A204.1 (cell line): ENCODE measurements around the gene CTDSPL.

Source experiments
- FAIRE-seq: peaks from 2 replicates; lab custom pipeline; 2012; peaks lifted over from hg19 to GRCh38; lab: Jason Lieb, UNC

Gene CTDSPL

DNA sequence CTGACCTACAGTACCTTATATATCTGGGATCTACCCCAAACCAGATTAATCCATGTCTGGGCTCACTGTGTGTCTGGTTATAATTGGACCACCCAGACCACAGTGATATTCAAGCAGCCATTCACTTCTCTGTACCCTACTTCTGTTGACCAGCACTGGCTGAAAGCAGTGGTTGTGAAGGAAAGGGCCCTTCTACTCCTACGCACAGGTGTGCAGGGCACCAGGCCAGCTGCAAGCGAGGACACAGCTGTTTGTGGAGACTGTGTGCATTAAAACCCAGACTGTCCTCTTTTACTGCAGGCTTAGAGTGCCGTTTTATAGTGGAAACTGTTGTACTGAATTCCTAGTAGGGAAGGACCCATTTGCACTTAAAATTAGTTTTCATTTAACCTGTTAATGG lies 29.5 kb downstream of the CTDSPL start:
- FAIRE-seq = no peak

DNA sequence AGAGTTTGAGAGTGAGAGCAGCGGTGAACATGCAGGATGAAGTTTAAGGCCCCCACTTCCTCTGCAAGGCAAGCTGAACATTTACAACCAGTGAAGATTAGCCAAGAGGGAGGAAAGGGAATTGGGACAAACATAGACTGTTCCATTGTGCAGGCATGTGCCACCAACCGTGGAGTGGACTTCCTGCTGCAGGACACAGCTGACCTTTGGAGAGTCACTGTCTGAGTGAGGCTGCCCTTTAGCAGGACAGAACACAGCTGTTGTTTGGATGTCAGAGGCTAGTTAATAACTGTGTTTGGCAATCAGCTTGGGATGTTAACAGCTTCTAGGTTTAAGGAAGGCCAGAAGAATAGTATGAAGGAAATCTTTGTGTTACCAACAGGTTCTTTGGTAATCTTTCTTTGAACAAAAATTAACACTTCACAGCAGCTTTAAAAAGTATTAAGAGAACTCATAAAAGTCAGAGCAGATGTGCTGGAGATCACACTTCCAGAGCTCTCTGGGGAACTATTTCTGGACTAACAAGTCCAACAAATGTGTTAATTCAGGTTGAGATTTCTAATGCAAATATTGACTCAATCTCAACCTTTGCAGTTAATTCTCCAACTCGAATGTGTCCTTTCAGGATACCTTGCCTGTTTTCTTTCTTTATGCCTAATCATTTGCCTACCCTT lies 31.4 kb downstream of the CTDSPL start:
- FAIRE-seq = no peak

DNA sequence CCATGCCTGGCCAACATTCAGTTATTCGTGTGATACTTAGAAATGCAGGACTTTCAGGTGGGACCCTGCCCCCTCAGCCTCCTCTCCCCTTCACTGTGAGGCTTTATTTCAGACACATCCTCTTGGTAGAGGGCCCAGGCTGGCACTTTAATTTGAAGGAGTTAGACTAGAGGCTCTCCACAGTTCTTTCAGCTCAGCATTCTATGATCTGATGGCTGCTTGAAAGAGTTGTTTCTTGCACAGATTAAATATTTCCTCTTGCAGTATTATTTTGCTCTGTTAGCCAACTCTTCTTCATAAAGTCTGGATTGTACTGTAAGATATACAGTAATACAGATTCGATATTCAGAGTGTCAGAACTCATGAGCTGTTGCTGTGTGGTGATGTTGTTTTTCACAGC lies 35.1 kb downstream of the CTDSPL start:
- FAIRE-seq = no peak

DNA sequence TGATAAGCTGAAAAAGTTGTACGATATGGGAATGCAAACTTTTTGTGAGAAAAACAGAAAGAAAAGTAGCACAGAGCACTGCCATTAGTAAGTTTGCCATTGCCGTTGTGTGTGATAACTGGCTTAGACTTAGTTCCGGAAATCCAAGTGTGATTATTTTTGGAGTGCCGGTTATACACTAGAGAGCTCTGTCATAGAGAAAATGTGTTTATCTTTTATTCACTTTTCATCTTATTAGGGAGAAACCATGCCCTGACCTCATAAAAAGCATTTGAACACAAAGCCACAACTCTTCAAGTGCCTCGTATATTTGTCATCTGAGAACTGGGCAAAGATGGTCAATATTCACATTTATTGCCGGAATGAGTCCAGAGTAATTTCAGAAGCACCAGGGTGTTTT lies 36.1 kb downstream of the CTDSPL start:
- FAIRE-seq = no peak

DNA sequence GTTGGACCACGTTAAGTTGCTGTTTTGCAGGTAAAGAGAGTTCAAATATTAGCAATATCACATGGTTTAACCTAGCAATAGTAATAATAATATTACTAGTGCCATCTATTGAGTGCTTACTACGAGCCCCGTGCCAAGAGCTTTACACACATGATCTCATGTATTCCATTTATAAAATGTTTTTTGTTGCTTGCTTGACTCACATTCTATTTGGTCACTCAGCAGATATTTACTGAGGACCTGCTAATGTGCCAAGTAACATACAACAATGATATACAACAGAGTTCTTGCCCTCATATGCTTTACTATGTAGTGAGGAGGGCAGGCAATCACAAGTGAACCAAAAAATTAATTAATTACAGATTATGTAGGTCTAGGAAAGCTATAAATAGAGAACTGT lies 36.7 kb downstream of the CTDSPL start:
- FAIRE-seq = no peak

DNA sequence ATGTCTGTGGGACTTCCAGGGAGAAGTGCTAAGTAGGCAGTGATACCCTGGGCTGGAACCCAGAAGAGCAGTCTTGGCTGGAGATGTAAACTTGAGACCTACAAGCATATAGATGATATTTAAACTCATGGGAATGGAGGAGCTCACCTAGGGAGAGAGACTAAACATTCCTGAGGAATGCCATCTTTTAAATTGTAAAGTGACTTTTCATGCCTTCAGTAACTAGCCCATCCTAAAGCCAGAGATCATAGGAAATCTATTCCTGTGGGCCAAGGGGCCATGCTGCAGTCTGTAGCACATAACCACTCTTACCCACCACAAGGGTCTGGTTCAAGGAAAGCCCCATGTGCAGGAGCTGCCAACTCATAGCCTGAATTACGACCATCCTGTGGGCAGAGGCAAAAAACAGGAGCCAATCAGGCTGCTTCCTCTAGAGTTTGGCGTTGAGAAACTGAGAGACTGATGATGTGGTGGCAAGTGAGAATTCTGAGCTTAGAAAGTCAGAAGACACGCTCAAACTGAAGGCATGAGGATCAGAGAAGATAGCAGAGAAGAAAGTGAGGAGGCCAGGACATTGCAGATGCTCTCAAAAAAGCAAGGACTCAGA lies 37.5 kb downstream of the CTDSPL start:
- FAIRE-seq = no peak

DNA sequence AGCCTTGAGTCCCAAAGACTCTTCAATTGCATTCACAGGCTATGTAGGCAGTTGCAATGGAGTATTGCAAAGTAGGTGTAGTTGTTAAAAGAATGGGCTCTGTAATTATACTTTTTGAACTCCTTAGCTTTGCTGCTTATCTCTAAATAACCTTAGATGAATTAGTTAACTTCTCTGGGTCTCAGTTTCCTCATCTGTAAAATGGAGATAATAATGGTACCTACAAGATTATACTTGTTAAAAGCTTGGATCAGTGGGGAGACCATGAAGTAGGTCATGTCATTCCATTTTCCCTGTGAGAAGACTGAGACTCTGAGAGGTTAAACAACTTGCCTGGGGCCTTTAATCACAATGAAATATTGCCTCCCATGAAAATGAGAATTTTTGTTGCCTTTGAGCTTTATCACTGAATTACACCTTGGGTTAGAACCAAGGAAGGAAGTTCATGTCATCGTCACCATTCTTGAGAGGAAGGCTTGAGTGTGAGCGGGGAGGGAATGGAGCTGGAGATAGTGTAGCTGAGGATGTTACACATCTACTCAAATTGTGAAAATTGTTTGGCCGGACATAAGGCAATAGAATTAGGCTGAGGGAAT lies 38.1 kb downstream of the CTDSPL start:
- no peak for FAIRE-seq

DNA sequence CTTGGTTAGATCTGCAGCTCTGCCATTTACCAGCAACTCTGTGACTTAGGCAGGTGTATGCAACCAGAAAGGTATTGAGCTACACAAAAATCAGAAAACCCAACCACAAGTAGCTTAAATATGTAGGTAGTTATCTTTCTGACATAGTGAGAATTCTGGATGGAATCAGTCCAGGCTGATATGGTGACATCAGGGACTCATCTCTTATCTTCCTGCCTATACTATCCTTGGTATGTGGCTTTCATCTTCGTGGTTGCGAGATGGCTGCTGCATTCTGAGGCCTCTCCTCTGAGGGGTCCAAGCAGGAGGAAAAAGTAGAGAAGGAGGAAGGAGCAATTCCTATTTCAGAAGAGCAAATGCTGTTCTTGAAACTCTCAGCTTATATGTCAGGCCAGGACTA lies 40.0 kb downstream of the CTDSPL start:
- FAIRE-seq = no peak

DNA sequence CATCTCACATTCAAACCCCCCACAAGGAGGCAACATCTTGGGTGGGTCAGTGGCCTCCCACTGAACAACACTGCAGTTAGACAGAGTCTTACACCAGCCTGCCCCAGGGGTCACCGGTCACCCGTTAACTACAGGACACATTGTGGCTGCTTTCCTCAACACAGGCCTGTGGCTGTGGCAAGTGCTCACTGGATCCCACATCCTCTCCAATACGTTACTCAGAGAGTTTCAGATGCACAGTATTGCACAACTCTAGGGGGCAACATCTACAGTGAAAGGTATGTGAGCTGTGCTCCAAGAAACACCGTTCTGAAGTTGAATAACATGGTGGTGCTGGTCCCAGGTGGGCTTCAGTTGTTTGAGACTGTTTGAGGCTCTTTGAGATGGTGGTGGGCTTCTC lies 41.0 kb downstream of the CTDSPL start:
- FAIRE-seq = no peak

DNA sequence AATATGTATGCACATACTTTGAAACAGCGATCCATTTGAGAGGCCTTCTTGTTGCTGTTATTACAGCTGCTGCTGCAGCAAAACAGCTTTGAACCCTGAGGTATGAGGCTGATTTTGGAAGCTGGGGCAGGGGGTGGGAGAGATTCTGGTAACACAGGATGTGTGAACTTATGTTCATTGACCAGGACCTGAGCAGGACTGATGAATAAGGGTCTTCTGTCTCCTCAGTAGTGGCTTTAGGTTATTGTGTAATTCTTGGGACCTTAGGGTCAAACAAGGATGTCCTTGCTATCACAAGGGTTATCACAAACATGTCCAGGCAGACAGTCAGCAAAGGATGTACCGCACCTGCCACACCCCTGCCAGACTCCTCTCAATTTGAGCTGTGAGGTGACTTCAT lies 41.6 kb downstream of the CTDSPL start:
- FAIRE-seq = no peak

DNA sequence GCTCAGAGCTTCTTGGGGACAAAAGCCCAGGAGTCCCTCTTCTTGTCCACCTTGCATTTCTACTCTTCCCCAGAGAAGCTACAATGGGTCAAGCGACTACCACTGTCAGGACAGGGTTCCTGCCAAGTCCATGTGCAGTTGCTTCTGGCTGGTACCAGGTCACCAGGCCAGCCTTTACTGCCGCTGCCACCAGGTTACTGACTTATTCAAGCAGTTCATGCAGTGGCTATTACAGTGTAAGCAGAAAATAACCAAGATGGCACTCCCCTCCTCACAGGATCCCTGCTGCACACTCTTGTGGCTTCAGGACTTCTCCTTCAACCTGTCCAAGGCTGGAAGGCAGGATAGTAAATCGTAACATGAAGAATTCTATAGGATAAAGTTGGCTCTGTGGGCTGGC lies 42.1 kb downstream of the CTDSPL start:
- no peak for FAIRE-seq

DNA sequence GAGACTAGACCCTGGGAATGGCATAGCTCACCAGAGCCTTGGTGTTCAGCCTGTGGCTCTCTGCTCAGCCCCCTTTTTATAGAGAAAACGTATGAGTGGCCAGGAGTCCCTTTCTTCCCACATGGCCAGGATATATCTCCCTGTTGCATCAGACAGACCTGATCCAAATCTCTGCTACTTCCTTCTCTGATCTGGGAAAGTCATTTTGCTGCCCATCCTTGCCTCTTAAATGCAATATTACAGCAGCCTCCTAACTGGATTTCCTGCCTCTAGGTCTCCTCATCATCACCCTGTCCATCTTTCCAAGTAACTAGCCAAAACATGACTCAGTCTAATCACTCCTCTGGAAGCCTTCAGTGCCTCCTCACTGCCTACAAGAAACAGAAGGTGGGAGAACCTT lies 42.9 kb downstream of the CTDSPL start:
- no peak for FAIRE-seq

DNA sequence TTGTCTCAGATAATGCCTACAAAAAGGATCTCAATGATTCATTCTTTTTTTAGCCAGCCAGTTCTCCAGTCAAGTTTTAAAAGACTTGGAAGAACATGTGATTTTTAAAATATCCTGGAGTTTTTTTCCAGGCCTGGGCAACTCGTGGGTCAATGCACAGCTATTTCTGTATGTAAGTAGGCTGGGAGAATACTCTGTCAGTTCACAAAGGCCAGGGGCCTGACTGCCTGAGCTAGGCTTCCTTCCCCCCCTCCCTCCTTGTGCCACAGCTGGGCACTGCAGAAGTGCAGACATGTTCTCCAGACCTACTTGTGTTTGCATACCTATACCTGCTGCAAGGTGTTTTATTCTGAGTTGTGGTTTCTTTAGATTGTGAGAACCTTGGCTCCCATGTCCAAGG lies 43.7 kb downstream of the CTDSPL start:
- FAIRE-seq = no peak

DNA sequence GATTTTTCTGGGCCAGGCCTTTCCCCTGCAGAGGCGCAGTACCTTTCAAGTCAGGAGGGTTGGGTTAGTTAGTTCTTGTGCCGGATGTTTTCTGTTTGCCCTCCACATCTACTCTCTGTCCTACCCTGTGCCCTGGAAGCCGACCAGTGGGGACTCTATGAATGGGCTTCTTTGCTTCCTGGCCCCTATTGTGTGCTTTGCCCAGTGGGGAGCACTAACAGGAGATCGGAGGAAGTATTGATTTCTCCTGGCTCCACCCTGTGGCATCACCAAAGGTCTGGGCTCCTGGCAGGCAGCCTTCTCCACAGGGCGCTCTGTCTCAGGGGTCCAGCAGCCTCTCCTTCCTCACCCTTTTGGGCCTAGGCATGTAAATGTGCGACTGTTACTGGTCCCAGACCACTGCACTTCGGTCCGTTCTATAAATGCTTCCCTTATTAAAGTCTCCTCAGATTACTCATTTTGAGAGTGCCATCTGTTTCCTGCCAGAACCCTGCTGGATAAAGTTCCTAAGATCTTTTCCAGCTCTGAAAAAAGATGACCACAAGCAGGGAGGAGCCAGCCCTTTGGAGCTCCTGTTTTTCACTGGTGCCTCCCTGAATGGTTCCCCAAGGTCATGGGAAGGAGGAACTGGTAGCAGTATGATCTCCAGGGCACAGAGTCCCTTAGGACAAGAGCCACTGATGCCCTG lies 44.5 kb downstream of the CTDSPL start:
- no peak for FAIRE-seq

DNA sequence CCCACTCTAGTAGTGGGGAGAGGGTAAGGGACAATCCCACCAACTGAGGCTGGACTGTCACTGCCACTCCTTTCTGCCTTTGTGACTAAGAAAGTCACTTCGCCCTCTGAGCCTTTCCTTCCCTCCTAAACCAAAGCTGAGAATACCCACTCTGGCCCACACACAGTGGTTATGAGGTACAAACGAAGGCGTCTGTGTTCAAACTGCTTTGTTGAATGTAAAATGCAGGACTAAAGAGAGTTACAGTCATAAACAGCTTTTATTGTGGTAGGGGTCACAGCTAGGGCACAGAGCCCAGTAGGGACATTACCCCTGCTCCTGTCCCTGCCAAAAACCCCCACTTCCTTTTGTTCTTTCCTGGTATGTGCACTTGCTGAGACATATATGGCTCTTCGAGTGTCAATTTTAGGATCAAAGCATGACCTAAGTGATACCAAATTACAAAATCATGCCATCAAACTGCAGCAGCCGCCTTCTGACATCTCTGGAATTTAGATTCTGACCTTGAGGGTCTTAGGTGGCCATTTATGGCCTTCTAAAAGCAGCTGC lies 45.1 kb downstream of the CTDSPL start:
- FAIRE-seq = no peak

DNA sequence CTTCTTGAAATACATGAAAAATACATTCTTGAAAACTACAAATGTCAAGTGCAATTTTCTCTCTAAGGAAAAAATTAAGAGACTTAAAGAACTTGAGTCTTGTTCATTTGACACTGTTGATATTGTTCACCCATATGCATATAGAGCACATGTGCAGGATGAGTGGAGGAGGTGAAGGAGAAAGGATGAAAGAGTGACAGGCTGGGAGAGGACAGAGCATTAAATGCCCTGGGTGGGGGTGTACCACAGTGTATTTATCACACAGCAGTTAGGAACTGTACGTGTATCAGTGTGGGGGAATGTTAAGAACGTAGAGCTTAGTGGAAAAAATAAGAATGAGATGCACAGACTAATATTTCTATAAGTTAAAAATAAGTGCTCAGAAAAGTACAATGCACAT lies 45.7 kb downstream of the CTDSPL start:
- FAIRE-seq = no peak

DNA sequence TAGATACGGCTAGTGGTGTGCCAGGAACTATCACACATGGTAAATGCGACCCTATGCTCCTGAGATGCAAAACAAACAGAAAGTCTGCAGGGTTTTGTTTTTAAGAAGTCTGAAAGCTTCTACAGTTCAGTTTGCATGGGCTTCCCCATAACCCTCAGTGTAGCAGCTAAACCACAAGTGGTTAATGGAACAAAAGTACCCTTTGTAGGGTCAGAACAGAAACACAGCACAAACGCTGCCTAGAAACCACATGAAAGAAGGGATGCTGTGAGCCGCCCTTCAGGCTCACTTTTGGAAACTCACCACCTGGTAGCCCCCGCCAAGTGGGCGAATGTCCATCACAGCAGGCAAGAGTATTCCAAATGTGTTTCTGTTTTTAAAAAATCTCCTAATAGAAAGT lies 46.2 kb downstream of the CTDSPL start:
- no peak for FAIRE-seq

DNA sequence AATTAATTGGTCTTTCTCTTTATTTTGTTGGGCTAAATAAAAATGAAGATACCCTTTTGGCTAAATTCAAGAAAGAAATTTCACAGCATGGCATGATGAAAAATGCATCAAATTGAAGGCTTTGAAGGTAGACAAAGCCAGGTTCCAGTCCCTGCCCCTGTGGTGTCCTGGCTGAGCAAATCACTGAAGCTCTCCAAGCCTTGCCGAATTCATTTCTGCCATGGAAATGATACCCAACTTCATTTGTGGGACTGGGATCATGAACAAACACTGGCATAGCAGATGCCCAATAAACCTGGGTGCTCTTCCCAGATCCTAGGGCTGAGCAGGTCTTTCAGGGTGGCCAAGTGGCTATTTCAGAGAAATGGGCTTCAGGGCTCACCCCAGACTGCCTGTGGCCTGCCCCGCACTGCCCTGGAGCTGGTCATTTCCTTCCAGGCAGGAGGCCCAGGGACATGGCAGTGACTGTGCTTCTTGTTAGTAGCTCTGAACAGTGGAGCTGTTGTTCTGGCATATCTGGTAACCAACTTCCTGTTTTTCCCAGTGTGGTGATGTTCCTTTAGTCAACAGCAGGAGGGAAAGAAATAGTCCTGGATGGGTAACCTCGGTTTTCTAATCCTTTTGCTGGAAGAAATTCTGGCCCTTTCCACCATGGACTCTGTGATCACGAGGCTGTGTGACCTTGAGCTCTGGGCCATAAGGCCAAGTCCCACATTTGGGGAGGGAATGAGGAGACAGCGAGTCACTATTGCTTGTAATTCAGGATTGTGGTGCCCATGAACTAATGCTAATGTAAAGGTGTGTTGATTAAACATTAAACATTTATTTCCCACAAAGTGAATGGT lies 47.6 kb downstream of the CTDSPL start:
- FAIRE-seq = no peak

DNA sequence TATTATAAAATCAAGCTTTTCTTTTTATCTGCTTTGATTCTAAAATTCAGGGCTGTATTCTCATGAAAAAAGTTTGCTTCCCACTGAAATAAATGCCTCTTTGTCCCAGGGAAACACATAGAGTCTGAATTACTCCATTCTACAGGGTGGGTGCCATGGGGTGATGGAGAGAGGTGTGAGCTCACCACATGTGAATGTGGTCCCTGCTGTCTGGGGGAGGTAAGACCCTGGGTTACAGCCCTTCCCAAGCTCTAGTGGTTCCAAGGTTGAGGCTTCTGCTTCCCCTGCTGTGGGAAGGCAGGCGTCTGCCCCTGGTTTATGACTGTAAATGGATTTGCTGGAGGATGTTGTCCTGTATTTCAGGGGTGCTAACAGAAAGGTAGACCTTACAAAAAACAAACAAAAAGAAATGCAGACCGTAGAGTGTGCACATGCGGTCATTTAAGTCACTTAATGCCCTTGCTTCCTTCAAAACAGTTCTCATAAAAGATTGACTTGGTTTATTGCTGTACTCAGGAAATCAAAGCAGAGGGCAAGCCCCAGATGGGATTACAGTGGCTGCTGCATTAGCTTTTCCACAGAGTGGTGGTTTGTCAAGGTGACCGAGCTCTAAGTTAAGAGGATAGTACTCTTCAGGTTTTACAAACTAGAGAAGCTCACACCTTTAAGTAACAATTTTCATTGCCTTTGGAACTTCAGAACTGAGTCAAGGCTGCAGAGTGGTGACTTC lies 49.2 kb downstream of the CTDSPL start:
- FAIRE-seq = no peak

DNA sequence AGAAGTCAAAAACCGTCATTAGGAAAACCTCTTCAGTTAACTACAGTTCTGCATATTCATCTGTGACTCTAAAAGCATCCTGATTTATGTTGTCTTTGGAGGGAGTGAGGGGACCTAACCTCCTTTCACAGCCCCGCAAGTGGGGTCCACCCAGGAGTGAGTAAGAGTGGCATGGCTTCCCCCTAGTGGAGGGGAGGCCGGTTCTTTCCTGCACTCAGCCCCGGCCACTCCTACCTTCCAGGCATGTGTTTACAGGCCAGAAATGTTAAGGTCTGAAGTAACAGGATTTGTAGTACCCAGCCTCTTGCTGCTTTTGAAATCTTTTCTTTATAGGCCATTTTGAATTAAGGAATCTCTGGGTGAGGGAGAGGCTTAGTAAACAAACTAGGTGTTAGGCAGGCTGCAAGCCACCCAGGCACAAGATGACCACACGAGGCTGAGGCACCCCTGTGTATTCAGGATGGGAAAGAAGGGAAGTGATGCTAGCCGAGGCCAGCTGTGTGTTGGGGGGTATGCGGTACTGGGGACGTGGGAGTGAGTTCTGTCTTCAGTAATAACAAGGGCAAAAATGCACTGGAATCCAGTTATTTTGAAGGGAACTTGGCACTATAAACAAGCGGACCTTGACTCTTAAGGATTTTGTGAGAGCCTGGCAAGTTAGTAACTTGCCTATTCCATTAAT lies 50.5 kb downstream of the CTDSPL start:
- FAIRE-seq = no peak

DNA sequence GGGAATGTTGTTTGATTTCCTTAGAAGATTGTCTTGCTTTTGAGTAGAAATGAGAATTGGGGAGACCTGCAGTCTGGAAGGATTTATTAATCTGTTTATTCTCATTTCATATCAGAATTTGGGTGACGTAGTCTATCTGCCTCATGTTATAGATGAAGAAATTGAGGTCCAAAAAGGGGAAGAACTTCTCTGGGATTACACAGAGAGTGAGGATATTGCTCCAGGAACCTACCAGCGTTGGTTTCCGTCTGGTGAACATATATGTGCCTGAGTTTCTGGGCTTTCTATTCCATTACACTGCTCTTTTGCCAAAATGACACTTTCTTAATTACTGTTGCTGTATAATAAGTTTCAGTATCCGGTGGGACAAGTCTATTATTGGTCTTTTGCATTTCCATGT lies 51.8 kb downstream of the CTDSPL start:
- no peak for FAIRE-seq
